Neural cell (in vitro differentiated cells): Measurements from ENCODE around the gene WDTC1. TPM values are rescaled to one million over a fixed set of nuclear protein-coding genes. Genes with fewer than 3 reads are reported as not detected.
"Not testable (repeated sequence)": the region's sequence is repeated elsewhere in the genome, so short reads cannot be mapped to it uniquely, and the experiment has no call there.

Source experiments
- H2AFZ ChIP-seq: fragments of 200-600, 300-800 bp; sonication (generic), shearing (Covaris generic); 2 replicates; pipeline ENCODE4 v1.6.0; 2014; ENCODE audit warnings: low read depth, mild to moderate bottlenecking, antibody characterized with exemption, low read length, moderate library complexity
- H3F3A ChIP-seq: fragments of 200-600 bp; shearing (Covaris generic); 2 replicates; pipeline ENCODE4 v1.6.1; 2016; ENCODE audit warnings: mild to moderate bottlenecking, moderate library complexity, mixed read lengths, antibody characterized with exemption, low read length; ENCODE audit not compliant: insufficient read depth, poor library complexity, severe bottlenecking
- H3K27ac ChIP-seq: fragments of 200-600, 300-800 bp; sonication (generic), shearing (Covaris generic); 2 replicates; pipeline ENCODE4 v1.5.1; 2014; ENCODE audit warnings: mild to moderate bottlenecking, low read length, moderate library complexity
- H3K27me3 ChIP-seq: fragments of 300-800, 200-600 bp; sonication (generic), shearing (Covaris generic); 2 replicates; pipeline ENCODE4 v1.6.0; 2014; ENCODE audit warnings: mild to moderate bottlenecking, low read depth, low read length, moderate library complexity; ENCODE audit not compliant: insufficient read depth
- H3K36me3 ChIP-seq: fragments of 300-800, 200-600 bp; sonication (generic), shearing (Covaris generic); 2 replicates; pipeline ENCODE4 v1.5.1; 2014; ENCODE audit warnings: mild to moderate bottlenecking, antibody characterized with exemption, low read length, moderate library complexity; ENCODE audit not compliant: insufficient read depth
- H3K4me2 ChIP-seq: fragments of 300-800, 200-600 bp; sonication (generic), shearing (Covaris generic); 2 replicates; pipeline ENCODE4 v1.6.0; 2014; ENCODE audit warnings: mild to moderate bottlenecking, low read length
- H3K4me3 ChIP-seq: fragments of 300-800, 200-600 bp; sonication (generic), shearing (Covaris generic); 2 replicates; pipeline ENCODE4 v1.5.1; 2014; ENCODE audit warnings: mild to moderate bottlenecking, low read length, moderate library complexity
- H3K79me2 ChIP-seq: fragments of 200-600 bp; shearing (Covaris generic); replicated peaks from 2 replicates; pipeline ENCODE4 v1.6.0; 2014; ENCODE audit warnings: mild to moderate bottlenecking, low read length, moderate library complexity; ENCODE audit not compliant: insufficient read depth
- H3K9ac ChIP-seq: fragments of 300-800, 200-600 bp; sonication (generic), shearing (Covaris generic); 2 replicates; pipeline ENCODE4 v1.6.1; 2016; ENCODE audit warnings: mild to moderate bottlenecking, low read length, mixed read lengths
- H3K9me2 ChIP-seq: fragments of 200-600 bp; shearing (Covaris generic); 2 replicates; pipeline ENCODE4 v1.6.1; 2016; ENCODE audit warnings: mild to moderate bottlenecking, low read length, mixed read lengths; ENCODE audit not compliant: insufficient read depth
- H3K9me3 ChIP-seq: fragments of 200-600, 300-800 bp; sonication (generic), shearing (Covaris generic); 2 replicates; pipeline ENCODE4 v1.6.1; 2016; ENCODE audit warnings: mild to moderate bottlenecking, mixed run types, low read length, moderate library complexity, mixed read lengths
- H4K20me1 ChIP-seq: fragments of 200-600 bp; shearing (Covaris generic); 2 replicates; pipeline ENCODE4 v1.6.1; 2016; ENCODE audit warnings: mild to moderate bottlenecking, mixed run types; ENCODE audit not compliant: insufficient read depth
- CTCF ChIP-seq: fragments of 450-650 bp; IDR thresholded peaks from 2 replicates; pipeline ENCODE4 v1.5.1; 2014; ENCODE audit warnings: antibody characterized with exemption, mild to moderate bottlenecking, moderate library complexity; ENCODE audit not compliant: poor library complexity, severe bottlenecking
- EP300 ChIP-seq: fragments of 450-650 bp; conservative IDR thresholded peaks from 2 replicates; pipeline ENCODE4 v1.6.1; 2014; ENCODE audit warnings: antibody characterized with exemption, mild to moderate bottlenecking, moderate library complexity; ENCODE audit not compliant: poor library complexity, severe bottlenecking
- EZH2 ChIP-seq: fragments of 200-600, 300-800 bp; shearing (Covaris generic), sonication (generic); IDR thresholded peaks from 2 replicates; pipeline ENCODE4 v1.6.1; 2014; ENCODE audit warnings: antibody characterized with exemption, low read length, borderline replicate concordance, mild to moderate bottlenecking; ENCODE audit not compliant: insufficient read depth, poor library complexity, severe bottlenecking
- MXI1 ChIP-seq: fragments of 450-650 bp; conservative IDR thresholded peaks from 2 replicates; pipeline ENCODE4 v1.6.1; 2014; ENCODE audit warnings: antibody characterized with exemption, mild to moderate bottlenecking; ENCODE audit not compliant: poor library complexity, severe bottlenecking
- POLR2AphosphoS5 ChIP-seq: IDR thresholded peaks from 2 replicates; pipeline ENCODE4 v1.6.1; 2012
- RAD21 ChIP-seq: fragments of 450-650 bp; conservative IDR thresholded peaks from 2 replicates; pipeline ENCODE4 v1.6.1; 2014; ENCODE audit warnings: antibody characterized with exemption, mild to moderate bottlenecking, moderate library complexity
- REST ChIP-seq: IDR thresholded peaks from 2 replicates; pipeline ENCODE4 v1.6.1; 2012; ENCODE audit warnings: borderline replicate concordance
- SMC3 ChIP-seq: fragments of 450-650 bp; conservative IDR thresholded peaks from 2 replicates; pipeline ENCODE4 v1.6.1; 2014; ENCODE audit warnings: antibody characterized with exemption, mild to moderate bottlenecking, moderate library complexity; ENCODE audit not compliant: poor library complexity
- TAF1 ChIP-seq: IDR thresholded peaks from 2 replicates; pipeline ENCODE4 v1.6.1; 2012; ENCODE audit warnings: low read depth
- polyA plus RNA-seq: library from polyadenylated mRNA; depleted of rRNA; stranded (reverse); fragments of >200 nt; gene quantifications from 2 replicates; pipeline ENCODE4 v1.2.3, GENCODE V29; 2014

WDTC1 gene
- polyA plus RNA-seq, 1 donor from 2014 or later, result 10.9 TPM

- Histone ChIP-seq H2AFZ (no peak overlapping the region), H4K20me1 (no peaks in the 10 kb centered on the region), H3K9ac (no peak overlapping the region), H3K27me3 (no peaks in the 10 kb centered on the region), H3K4me2 (no peak overlapping the region), H3K27ac (no peak overlapping the region), H3K79me2 (no peaks in the 10 kb centered on the region), H3F3A (no peaks in the 10 kb centered on the region), H3K9me3 (no peaks in the 10 kb centered on the region), H3K36me3 (no peaks in the 10 kb centered on the region), H3K4me3 (no peak overlapping the region), H3K9me2 (no peaks in the 10 kb centered on the region)
- TF ChIP-seq TAF1 (no peak), POLR2AphosphoS5 (no peak), CTCF (no peak), RAD21 (no peak), EP300 (no peak), REST (no peak), MXI1 (no peak)
Observed at GRCh38 chr1:27220096-27220495, 14.3 kb upstream of the WDTC1 start.

GRCh38 chr1:27220702-27221497, 13.5 kb upstream of the WDTC1 start:
- H3F3A ChIP-seq, H2AFZ ChIP-seq, H3K27ac ChIP-seq, H3K27me3 ChIP-seq, H3K4me2 ChIP-seq, H4K20me1 ChIP-seq, H3K9me2 ChIP-seq, H3K9me3 ChIP-seq, H3K36me3 ChIP-seq, H3K4me3 ChIP-seq, H3K79me2 ChIP-seq, H3K9ac ChIP-seq: not testable (repeated sequence)

- Histone ChIP-seq H4K20me1 (no peaks in the 10 kb centered on the region), H3K9ac (no peak overlapping the region), H3K27me3 (no peaks in the 10 kb centered on the region), H3K9me3 (no peaks in the 10 kb centered on the region), H3K27ac (no peak overlapping the region), H3K79me2 (no peaks in the 10 kb centered on the region), H3F3A (no peaks in the 10 kb centered on the region), H3K36me3 (no peaks in the 10 kb centered on the region), H3K4me2 (no peak overlapping the region), H3K9me2 (no peaks in the 10 kb centered on the region), H3K4me3 (no peak overlapping the region), H2AFZ (no peak overlapping the region)
- no peak for TF ChIP-seq POLR2AphosphoS5
- no peak for TF ChIP-seq EP300
- no peak for TF ChIP-seq RAD21
- no peak for TF ChIP-seq EZH2
- no peak for TF ChIP-seq SMC3
- TF ChIP-seq TAF1, result no peak
- no peak for TF ChIP-seq MXI1
- TF ChIP-seq CTCF, result no peak
- TF ChIP-seq REST, result no peak
Observed at GRCh38 chr1:27225621-27226020, 8.8 kb upstream of the WDTC1 start.
